ENCODE results near the gene AK5.
A peak's percentile ranks its signal among the peaks of the same experiment; 100 is the strongest.

AK5 gene, protein sequence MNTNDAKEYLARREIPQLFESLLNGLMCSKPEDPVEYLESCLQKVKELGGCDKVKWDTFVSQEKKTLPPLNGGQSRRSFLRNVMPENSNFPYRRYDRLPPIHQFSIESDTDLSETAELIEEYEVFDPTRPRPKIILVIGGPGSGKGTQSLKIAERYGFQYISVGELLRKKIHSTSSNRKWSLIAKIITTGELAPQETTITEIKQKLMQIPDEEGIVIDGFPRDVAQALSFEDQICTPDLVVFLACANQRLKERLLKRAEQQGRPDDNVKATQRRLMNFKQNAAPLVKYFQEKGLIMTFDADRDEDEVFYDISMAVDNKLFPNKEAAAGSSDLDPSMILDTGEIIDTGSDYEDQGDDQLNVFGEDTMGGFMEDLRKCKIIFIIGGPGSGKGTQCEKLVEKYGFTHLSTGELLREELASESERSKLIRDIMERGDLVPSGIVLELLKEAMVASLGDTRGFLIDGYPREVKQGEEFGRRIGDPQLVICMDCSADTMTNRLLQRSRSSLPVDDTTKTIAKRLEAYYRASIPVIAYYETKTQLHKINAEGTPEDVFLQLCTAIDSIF

DNA sequence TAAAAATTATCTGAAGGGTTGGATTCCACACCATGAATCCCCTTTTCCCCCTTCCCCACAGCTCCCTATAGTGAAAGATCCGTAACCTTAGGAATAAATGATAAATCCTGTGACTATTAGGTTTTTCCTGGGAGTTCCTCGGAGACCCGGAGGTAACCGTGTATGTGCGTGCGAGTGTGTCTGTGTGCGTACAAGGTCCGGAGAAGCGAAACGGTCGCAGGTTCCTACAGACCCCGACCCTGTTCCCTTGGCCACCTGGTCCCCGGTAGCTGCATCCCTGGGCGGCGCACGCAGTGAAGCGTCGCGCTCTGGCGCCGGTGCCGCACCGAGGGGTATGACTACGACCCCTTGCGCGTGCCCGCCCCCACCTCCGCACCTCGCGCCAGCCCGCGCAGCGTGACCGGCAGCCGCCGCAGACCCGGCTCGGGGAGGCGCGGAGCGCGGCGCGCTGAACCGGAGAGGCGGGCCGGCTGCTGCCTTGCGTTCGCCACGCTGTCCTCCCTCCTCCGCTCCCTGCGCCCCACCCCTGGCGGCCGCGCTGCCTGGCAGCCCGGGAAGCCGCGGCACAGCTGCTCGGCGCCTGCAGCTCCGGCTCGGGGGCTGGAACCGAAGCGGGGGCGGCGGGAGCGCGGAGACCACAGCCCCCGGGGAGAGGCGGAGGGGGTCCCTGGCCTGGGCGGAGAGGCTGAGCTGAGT, at the start of gene AK5:
Gene AK5, plus strand, starts transcription at position 529 of the 696 bp plus-strand sequence. CDS start 295 bp downstream, outside the sequence.
- Histone ChIP-seq H3K9me3 (ENCODE audit: insufficient read depth, low read depth, low read length) (no peaks in the 10 kb centered on the region), H3K4me3 (ENCODE audit: low read length) (peak within 1 kb of the TSS; percentile 74), H3K4me1 (ENCODE audit: insufficient read depth, low read length) (peaks cover 9% of the 10 kb centered on the region; the same call in 1 of the 2 replicates), H3K9ac (ENCODE audit: low read depth, low read length) (peak within 1 kb of the TSS; percentile 43; the same call in 1 of the 2 replicates), H3K27me3 (ENCODE audit: insufficient read depth, low read length) (peaks cover 67% of the 10 kb centered on the region), H3K27ac (ENCODE audit: low read length) (no peak within 1 kb of the TSS), H3K36me3 (ENCODE audit: insufficient read depth, low read depth, low read length) (no peaks in the 10 kb centered on the region)

DNA sequence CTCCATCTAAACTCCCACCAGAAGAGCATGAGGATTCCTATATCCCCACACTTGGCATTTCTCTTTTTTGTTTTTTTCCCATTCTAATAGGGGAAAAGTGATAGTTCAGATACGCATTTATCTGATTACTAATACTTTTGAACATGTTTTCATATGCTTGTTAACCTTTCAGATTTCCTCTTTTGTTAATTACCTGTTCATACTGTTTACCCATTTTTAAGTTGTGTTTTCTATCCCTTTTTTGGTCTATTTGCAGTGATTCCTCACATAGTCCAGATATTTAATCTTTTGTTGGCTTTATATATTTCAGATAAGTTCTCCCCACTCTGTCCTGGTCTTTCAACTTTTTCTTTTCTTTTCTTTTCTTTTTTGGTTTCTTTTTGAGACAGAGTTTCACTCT, 49.0 kb upstream of the AK5 start:
- Histone ChIP-seq H3K9me3 (ENCODE audit: insufficient read depth, low read depth, low read length) (peaks cover 13% of the 10 kb centered on the region), H3K4me1 (ENCODE audit: insufficient read depth, low read length) (no peaks in the 10 kb centered on the region), H3K27ac (ENCODE audit: low read length) (no peak overlapping the region), H3K4me3 (ENCODE audit: low read length) (no peak overlapping the region), H3K9ac (ENCODE audit: low read depth, low read length) (no peak overlapping the region), H3K36me3 (ENCODE audit: insufficient read depth, low read depth, low read length) (no peaks in the 10 kb centered on the region), H3K27me3 (ENCODE audit: insufficient read depth, low read length) (no peaks in the 10 kb centered on the region)

DNA sequence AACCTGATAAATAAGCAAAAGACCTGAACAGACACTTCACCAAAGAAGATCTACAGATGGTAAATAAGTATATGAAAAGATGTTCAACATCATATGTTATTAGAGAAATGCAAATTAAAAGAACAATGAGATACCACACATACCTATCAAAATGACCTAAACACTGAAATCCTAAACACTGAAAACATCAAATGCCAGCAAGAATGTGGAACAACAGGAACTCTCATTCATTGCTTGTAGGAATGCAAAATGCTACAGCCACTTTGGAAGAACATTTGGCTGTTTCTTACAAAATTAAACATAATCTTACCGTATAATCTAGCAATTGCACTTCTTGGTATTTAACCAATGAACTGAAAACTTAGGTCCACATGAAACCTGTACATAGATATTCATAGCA, 47.7 kb upstream of the AK5 start:
- H3K27ac ChIP-seq (ENCODE audit: low read length): no peak overlapping the region
- H3K4me1 ChIP-seq (ENCODE audit: insufficient read depth, low read length): no peaks in the 10 kb centered on the region
- H3K4me3 ChIP-seq (ENCODE audit: low read length): no peak overlapping the region
- H3K36me3 ChIP-seq (ENCODE audit: insufficient read depth, low read depth, low read length): no peaks in the 10 kb centered on the region
- no peaks in the 10 kb centered on the region for H3K27me3 ChIP-seq (ENCODE audit: insufficient read depth, low read length)
- H3K9ac ChIP-seq (ENCODE audit: low read depth, low read length): no peak overlapping the region
- peaks cover 13% of the 10 kb centered on the region for H3K9me3 ChIP-seq (ENCODE audit: insufficient read depth, low read depth, low read length)

DNA sequence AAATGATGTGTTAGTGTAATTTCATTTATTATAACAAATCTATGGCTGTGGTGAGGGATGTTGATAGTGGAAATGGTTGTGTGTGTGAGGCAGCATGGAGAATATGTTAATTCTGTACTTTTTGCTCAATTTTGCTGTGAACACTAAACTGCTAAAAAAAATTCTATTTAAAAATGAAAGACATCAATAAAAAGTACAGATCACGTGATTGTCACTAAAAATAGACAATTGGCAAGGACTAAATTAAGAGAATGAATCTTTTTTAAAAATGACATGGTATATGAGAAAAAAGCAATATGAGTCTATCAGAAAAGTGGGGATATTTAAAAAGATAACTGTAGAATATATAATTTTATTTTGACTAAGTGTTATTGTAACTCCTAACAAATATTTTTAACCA, 46.9 kb upstream of the AK5 start:
- H3K36me3 ChIP-seq (ENCODE audit: insufficient read depth, low read depth, low read length): no peaks in the 10 kb centered on the region
- no peak overlapping the region for H3K9ac ChIP-seq (ENCODE audit: low read depth, low read length)
- H3K27ac ChIP-seq (ENCODE audit: low read length): no peak overlapping the region
- H3K4me1 ChIP-seq (ENCODE audit: insufficient read depth, low read length): no peaks in the 10 kb centered on the region
- H3K4me3 ChIP-seq (ENCODE audit: low read length): no peak overlapping the region
- H3K27me3 ChIP-seq (ENCODE audit: insufficient read depth, low read length): no peaks in the 10 kb centered on the region
- peaks cover 13% of the 10 kb centered on the region for H3K9me3 ChIP-seq (ENCODE audit: insufficient read depth, low read depth, low read length)

DNA sequence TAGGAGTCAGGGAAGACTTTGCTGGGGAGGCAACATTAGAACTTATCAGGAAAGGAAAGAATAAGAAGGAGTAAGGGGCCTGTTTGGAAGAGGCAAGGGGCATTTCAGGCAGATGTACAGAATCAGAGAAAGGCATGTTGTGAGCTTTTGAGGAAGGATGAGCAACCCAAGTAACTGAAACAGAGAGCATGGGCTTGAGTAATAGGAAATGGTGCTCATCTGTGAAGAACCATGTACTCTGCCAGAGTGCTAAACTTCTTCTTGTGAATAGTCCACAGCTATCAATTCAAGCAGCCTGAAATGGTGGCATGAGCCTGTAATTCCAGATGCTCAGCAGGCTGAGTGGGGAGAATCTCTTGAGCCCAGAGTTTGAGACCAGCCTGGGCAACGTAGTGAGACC, 43.4 kb upstream of the AK5 start:
- Histone ChIP-seq H3K27ac (ENCODE audit: low read length) (no peak overlapping the region), H3K9ac (ENCODE audit: low read depth, low read length) (no peak overlapping the region), H3K27me3 (ENCODE audit: insufficient read depth, low read length) (no peaks in the 10 kb centered on the region), H3K4me1 (ENCODE audit: insufficient read depth, low read length) (no peaks in the 10 kb centered on the region), H3K9me3 (ENCODE audit: insufficient read depth, low read depth, low read length) (peaks cover 5% of the 10 kb centered on the region; the same call in 1 of the 2 replicates), H3K36me3 (ENCODE audit: insufficient read depth, low read depth, low read length) (no peaks in the 10 kb centered on the region), H3K4me3 (ENCODE audit: low read length) (no peak overlapping the region)

DNA sequence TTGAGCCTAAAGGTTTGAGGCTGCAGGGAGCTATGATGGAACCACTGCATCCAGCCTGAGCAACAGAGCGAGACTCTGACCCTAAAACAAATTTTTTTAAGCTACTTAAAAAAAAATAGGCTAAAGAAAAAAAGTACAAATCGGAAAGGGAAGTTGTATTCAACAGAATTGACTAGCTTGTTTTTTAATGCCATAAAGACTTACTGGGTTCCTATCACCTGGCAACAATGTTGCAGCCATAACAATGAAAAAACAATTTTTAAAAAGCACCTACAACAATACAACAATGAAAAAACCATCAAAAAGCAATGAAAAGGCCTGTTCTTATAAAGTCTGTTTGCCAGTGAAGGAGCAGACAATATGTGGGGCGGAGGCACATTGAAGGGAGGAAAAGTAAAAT, 42.5 kb upstream of the AK5 start:
- Histone ChIP-seq H3K36me3 (ENCODE audit: insufficient read depth, low read depth, low read length) (no peaks in the 10 kb centered on the region), H3K27me3 (ENCODE audit: insufficient read depth, low read length) (no peaks in the 10 kb centered on the region), H3K9me3 (ENCODE audit: insufficient read depth, low read depth, low read length) (peaks cover 5% of the 10 kb centered on the region; the same call in 1 of the 2 replicates), H3K4me3 (ENCODE audit: low read length) (no peak overlapping the region), H3K9ac (ENCODE audit: low read depth, low read length) (no peak overlapping the region), H3K4me1 (ENCODE audit: insufficient read depth, low read length) (no peaks in the 10 kb centered on the region), H3K27ac (ENCODE audit: low read length) (no peak overlapping the region)

DNA sequence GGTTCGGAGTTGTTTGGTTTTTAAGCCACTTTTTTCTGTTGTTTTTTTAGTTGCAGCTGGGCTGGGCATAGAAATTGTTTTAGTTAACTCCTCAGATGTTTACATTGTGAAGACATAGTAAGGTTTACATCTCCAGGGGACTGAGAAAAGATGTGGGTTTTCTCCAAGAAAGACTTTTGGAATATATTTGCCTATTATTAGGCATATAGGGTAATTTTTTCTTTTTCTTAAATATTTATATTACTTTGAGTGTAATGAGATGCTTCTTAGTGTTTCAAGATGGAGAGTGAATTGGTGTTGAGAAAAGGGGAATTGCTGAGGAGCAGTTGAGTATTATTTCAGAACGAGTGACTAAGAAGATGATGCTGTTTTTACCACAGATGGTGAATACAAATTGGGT, 36.0 kb upstream of the AK5 start:
- Histone ChIP-seq H3K9me3 (ENCODE audit: insufficient read depth, low read depth, low read length) (peaks cover 10% of the 10 kb centered on the region; the same call in 1 of the 2 replicates), H3K27ac (ENCODE audit: low read length) (no peak overlapping the region), H3K27me3 (ENCODE audit: insufficient read depth, low read length) (no peaks in the 10 kb centered on the region), H3K9ac (ENCODE audit: low read depth, low read length) (no peak overlapping the region), H3K36me3 (ENCODE audit: insufficient read depth, low read depth, low read length) (no peaks in the 10 kb centered on the region), H3K4me1 (ENCODE audit: insufficient read depth, low read length) (no peaks in the 10 kb centered on the region), H3K4me3 (ENCODE audit: low read length) (no peak overlapping the region)

DNA sequence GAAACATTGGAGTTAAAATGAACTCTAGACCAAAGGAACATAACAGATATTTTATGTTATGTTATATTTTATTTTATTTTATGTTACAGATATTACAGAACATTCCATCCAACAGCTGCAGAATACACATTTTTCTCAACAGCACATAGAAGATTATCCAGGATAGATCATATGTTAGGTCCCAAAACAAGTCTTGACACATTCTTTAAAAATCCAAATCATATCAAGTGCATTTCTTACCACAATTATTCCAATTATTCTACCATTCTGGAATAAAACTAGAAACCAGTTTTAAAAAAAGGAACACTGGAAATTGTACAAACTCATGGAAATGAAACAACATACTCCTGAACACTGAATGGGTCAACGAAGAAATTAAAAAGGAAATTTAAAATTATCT, 31.7 kb upstream of the AK5 start:
- Histone ChIP-seq H3K4me3 (ENCODE audit: low read length) (no peak overlapping the region), H3K9ac (ENCODE audit: low read depth, low read length) (no peak overlapping the region), H3K9me3 (ENCODE audit: insufficient read depth, low read depth, low read length) (peaks cover 6% of the 10 kb centered on the region; the same call in 1 of the 2 replicates), H3K27me3 (ENCODE audit: insufficient read depth, low read length) (no peaks in the 10 kb centered on the region), H3K4me1 (ENCODE audit: insufficient read depth, low read length) (no peaks in the 10 kb centered on the region), H3K36me3 (ENCODE audit: insufficient read depth, low read depth, low read length) (no peaks in the 10 kb centered on the region), H3K27ac (ENCODE audit: low read length) (no peak overlapping the region)

DNA sequence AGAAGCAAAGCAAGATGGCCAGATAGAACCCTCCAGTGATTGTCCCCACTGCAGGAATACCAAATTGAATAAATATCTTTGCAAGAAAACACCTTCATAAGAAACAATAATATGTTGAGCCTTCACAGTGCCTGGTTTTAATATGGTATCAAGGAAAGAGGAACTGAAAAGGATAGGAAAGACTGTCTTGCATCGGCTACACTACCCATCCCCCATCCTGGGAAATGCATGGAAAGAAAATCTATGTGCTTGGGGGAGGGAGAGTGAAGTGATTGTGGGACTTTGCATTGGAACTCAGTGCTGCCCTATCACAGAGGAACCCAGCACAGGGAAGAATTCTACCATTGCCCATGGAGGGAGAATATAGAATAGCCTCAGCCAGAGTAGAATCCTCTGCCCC, 28.6 kb upstream of the AK5 start:
- Histone ChIP-seq H3K4me1 (ENCODE audit: insufficient read depth, low read length) (no peaks in the 10 kb centered on the region), H3K27ac (ENCODE audit: low read length) (no peak overlapping the region), H3K36me3 (ENCODE audit: insufficient read depth, low read depth, low read length) (no peaks in the 10 kb centered on the region), H3K9me3 (ENCODE audit: insufficient read depth, low read depth, low read length) (peaks cover 6% of the 10 kb centered on the region; the same call in 1 of the 2 replicates), H3K9ac (ENCODE audit: low read depth, low read length) (no peak overlapping the region), H3K4me3 (ENCODE audit: low read length) (no peak overlapping the region), H3K27me3 (ENCODE audit: insufficient read depth, low read length) (no peaks in the 10 kb centered on the region)

DNA sequence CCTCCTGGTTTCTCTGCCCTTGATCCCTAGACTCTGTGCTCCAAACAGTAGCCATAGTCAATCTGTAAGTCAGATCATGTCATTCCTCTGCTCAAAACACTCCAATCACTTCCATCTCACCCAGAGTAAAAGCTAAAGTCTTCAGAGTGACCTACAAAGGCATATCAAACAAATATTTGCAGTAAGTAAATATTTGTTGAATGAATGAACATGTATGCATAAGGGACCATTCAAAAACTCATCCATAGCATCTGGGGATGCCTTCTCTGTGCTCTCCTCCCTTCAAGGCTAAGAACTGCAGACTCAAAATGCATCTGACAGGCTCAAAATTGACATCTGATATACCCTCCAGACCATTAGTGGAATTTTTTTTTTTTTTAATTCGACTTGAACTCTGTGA, 18.1 kb upstream of the AK5 start:
- Histone ChIP-seq H3K36me3 (ENCODE audit: insufficient read depth, low read depth, low read length) (no peaks in the 10 kb centered on the region), H3K27me3 (ENCODE audit: insufficient read depth, low read length) (peaks cover 54% of the 10 kb centered on the region), H3K9me3 (ENCODE audit: insufficient read depth, low read depth, low read length) (no peaks in the 10 kb centered on the region), H3K9ac (ENCODE audit: low read depth, low read length) (no peak overlapping the region), H3K4me3 (ENCODE audit: low read length) (no peak overlapping the region), H3K4me1 (ENCODE audit: insufficient read depth, low read length) (no peaks in the 10 kb centered on the region), H3K27ac (ENCODE audit: low read length) (no peak overlapping the region)

DNA sequence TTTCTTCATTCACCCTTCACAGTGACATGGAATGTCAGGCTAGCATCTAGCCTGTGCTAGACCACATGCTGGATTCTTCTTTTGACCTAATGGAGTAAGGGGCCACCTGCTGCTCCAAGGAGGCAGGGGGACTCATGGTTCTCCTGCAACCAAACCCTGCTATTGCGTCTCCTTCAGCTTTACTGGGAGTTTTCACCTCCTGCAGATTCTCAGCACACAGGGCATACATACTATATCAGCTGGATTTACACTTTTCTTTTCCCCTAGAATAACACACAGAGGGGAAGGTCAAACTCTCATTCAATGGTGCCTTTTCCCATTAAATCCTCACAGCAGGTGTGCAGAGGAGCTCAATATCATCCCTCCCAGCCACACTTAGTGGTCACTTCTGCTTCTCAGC, 16.6 kb upstream of the AK5 start:
- no peaks in the 10 kb centered on the region for H3K36me3 ChIP-seq (ENCODE audit: insufficient read depth, low read depth, low read length)
- H3K9ac ChIP-seq (ENCODE audit: low read depth, low read length): no peak overlapping the region
- no peak overlapping the region for H3K4me3 ChIP-seq (ENCODE audit: low read length)
- no peaks in the 10 kb centered on the region for H3K9me3 ChIP-seq (ENCODE audit: insufficient read depth, low read depth, low read length)
- peaks cover 54% of the 10 kb centered on the region for H3K27me3 ChIP-seq (ENCODE audit: insufficient read depth, low read length)
- H3K4me1 ChIP-seq (ENCODE audit: insufficient read depth, low read length): no peaks in the 10 kb centered on the region
- no peak overlapping the region for H3K27ac ChIP-seq (ENCODE audit: low read length)

DNA sequence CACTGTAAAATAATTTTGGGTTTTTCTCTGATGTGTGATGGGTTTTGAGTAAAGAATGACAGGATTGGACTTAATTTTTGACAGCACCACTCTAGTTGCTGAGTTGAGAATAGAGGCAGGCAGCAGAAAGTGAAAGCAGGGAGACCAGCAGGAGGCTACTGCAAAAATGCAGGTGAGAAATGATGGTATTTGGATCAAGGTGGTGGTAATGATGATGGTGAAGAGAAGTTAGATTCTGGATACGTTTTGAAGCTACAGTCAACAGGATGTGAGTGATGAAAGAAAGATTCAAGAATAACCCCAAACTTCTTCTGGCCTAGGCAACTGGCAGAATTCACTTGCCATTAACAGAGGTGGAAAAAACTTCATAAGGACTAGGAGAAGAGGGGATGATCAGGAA, 14.8 kb upstream of the AK5 start:
- Histone ChIP-seq H3K27me3 (ENCODE audit: insufficient read depth, low read length) (peaks cover 50% of the 10 kb centered on the region), H3K4me3 (ENCODE audit: low read length) (no peak overlapping the region), H3K27ac (ENCODE audit: low read length) (no peak overlapping the region), H3K9me3 (ENCODE audit: insufficient read depth, low read depth, low read length) (no peaks in the 10 kb centered on the region), H3K36me3 (ENCODE audit: insufficient read depth, low read depth, low read length) (no peaks in the 10 kb centered on the region), H3K9ac (ENCODE audit: low read depth, low read length) (no peak overlapping the region), H3K4me1 (ENCODE audit: insufficient read depth, low read length) (no peaks in the 10 kb centered on the region)
